NCI-H446 (cell line): ENCODE results near the gene SESN3.
"Not testable (repeated sequence)": the region's sequence is repeated elsewhere in the genome, so short reads cannot be mapped to it uniquely, and the experiment has no call there.

Experiments
- DNase-seq, 2 experiments: peaks; one replicate each; lab custom pipeline; 2025; lab: John Stamatoyannopoulos, UW

The SESN3 gene

GRCh38 chr11:95152876-95153856 is 77.8 kb downstream of the SESN3 start:
- no peak for DNase-seq

GRCh38 chr11:95150956-95151684 is 79.9 kb downstream of the SESN3 start:
- DNase-seq: no peak

GRCh38 chr11:95149651-95150364 is 81.2 kb downstream of the SESN3 start:
- DNase-seq: no peak

- no peak for DNase-seq
These were observed 82.1 kb downstream of the SESN3 start for GRCh38 chr11:95148938-95149337.

- peak in 1 of 2 experiments; percentile 29 for DNase-seq
These were observed 82.6 kb downstream of the SESN3 start for GRCh38 chr11:95148406-95148805.

- peak; percentile 57 to 84 for DNase-seq
These were observed 83.6 kb downstream of the SESN3 start for GRCh38 chr11:95147364-95147905.

GRCh38 chr11:95145430-95146060 is 85.5 kb downstream of the SESN3 start:
- DNase-seq: no peak

- no peak for DNase-seq
These were observed 86.4 kb downstream of the SESN3 start for GRCh38 chr11:95144313-95145235.

GRCh38 chr11:95143106-95143681 is 87.8 kb downstream of the SESN3 start:
- no peak for DNase-seq

GRCh38 chr11:95142431-95142830 is 88.6 kb downstream of the SESN3 start:
- DNase-seq: no peak

GRCh38 chr11:95140397-95141033 is 90.5 kb downstream of the SESN3 start:
- DNase-seq: no peak

- peak in 1 of 2 experiments; percentile 24 for DNase-seq
These were observed 92.6 kb downstream of the SESN3 start for GRCh38 chr11:95138448-95138847.

GRCh38 chr11:95137299-95137698 is 93.7 kb downstream of the SESN3 start:
- DNase-seq: no peak

- DNase-seq: not testable (repeated sequence)
These were observed 94.3 kb downstream of the SESN3 start for GRCh38 chr11:95136747-95137146.

- no peak for DNase-seq
These were observed 95.1 kb downstream of the SESN3 start for GRCh38 chr11:95135880-95136279.

- DNase-seq: peak; percentile 59 to 85
These were observed 95.8 kb downstream of the SESN3 start for GRCh38 chr11:95135155-95135554.

- peak; percentile 84 to 93 for DNase-seq
These were observed 96.5 kb downstream of the SESN3 start for GRCh38 chr11:95134491-95134890.

GRCh38 chr11:95132956-95133355 is 98.0 kb downstream of the SESN3 start:
- no peak for DNase-seq

GRCh38 chr11:95128602-95129001 is 102.4 kb downstream of the SESN3 start:
- no peak for DNase-seq
